HG02852 (cell line): ENCODE data around the gene TEPSIN.

Experiments
- ATAC-seq: cut with Tn5 transposase; IDR thresholded peaks from one replicate; pipeline ENCODE4 v1.9.1; 2021; ENCODE audit warnings: mild to moderate bottlenecking, moderate library complexity; ENCODE audit not compliant: unreplicated experiment

TEPSIN gene

DNA sequence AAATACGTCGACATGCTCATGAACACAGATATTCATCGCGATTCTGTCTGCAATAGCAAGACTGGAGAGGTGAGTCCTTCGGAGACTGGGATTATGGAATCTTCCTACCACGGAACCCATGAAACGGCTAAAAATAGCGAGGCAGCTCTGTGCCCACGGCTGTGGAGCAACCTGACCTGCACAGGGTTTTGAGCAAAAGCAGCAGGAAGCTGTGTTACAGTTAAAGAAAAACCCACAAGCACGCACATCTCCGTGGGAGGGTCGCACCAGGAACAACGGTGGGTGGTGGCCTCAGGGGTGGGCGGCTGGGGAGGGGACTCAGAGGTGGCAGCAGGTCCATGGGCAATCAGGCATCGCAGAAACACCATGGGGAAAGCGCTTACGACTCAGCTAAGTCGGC, 31.4 kb upstream of the TEPSIN start:
- no peak for ATAC-seq

- ATAC-seq, result no peak
Observed at GRCh38 chr17:81267390-81268067, 28.7 kb upstream of the TEPSIN start.

DNA sequence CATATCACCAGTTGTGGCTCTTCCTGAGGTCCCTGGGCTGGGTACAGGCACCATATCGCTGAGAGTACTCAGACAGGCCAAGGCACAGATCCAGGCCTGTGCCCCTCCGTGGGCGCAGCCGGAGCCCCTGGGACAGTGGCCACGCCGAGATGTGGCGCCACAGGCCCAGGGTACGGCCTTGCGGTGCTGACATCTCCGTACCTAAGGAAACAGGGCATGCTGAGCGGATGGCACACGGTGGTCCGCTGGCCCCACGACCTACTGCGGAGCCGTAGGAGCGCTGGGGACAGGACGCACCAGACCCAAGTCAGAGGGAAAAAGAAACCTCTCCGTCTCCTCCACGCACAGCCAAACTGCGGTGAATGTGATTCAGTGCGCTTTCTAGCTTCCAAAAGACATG, 26.7 kb upstream of the TEPSIN start:
- no peak for ATAC-seq

- ATAC-seq, result no peak
Observed at GRCh38 chr17:81264640-81265039, 25.8 kb upstream of the TEPSIN start.

DNA sequence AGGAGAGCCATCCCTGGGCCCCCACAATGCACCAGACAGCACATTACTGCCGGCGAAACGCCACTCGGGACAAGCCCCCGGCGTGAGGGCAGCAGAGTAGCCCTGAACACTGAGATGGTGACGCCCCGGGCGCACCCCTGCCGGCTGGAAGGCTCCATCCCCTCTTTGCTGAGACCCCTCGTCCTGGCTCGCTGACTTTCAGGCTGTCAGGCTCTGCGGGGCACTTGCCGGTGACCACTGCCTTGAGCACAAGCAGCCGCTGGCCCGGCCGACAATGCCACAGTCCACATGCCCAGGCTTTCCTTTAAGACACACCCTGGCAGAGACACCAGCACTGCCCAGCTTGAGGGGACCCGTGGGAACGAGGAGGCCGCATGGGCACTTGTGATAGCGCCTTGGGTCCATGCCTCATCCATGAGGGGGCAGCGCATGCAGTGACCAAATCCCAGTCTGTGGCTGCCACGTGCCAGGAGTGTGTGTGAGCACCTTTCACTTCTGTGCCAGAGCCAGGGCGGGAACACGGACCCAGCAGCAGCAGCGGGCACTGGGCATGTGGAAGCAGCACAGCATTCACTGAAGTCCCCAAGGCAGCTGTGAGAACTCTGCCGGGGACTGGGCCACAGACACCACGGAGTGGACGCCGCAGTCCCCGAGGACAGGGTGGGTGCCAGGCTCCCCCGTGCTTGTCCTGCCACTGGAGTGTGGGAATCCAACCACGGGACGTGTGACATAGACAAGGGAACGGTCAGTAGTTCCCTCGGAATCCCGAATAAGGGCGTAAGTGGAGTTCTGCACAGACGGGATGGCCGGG, 24.7 kb upstream of the TEPSIN start:
- no peak for ATAC-seq

DNA sequence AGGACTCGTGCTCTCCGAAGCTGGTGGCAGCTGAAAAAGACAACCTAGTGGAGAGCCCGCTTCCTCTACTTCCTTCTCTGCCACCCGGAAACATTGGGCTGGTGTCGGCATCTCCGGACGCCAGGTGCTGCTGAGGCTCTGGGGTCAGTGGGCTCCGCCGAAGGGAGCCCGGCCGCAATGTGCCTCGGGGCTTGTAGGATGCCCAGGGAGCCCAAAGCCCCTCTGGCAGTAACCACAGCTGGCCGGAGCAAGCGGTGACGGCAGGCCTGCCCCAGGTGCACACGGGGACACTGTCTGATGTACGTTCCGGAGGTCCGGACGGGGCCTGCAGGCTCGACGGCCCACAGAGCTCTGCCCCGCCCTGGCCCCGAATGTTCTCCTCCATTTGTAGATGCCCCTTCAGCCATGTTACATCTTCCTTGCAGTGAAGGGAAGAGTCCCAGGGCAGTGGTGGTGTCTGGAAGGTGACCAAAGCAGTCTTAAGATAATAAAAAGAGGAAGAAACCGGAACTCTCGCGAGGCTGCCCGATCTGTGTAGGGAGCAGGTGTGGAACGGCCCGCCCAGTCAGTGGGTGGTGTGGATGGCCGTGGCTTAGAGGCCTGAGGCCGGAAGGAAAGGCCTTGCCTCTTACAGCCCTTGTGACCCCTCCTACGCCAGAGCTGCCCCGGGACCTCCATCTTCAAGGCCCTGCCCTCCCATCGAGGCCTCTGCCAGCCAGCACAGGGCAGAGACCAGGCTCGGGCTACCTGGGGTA, 22.9 kb upstream of the TEPSIN start:
- ATAC-seq, result no peak

- ATAC-seq, result no peak
Observed at GRCh38 chr17:81261096-81261495, 22.2 kb upstream of the TEPSIN start.

DNA sequence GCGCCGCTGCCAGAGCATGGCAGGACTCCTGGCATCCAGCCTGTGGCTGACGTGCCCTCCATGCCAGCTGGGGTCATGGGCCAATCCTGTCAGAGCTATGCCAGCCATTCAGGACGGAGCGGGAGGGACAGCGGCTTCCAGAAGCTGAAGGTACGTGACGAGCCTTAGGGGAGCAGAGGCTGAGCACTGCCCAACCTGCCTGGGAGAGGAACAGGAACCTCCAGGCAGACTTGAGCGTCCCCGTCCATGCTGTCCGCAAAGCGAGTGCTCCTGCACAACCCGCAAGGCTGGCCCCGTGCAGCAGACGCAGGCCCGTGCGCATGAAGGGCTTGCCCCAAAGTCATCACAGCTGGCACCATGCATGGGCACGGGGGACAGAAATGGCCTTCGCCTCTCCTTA, 21.8 kb upstream of the TEPSIN start:
- no peak for ATAC-seq

DNA sequence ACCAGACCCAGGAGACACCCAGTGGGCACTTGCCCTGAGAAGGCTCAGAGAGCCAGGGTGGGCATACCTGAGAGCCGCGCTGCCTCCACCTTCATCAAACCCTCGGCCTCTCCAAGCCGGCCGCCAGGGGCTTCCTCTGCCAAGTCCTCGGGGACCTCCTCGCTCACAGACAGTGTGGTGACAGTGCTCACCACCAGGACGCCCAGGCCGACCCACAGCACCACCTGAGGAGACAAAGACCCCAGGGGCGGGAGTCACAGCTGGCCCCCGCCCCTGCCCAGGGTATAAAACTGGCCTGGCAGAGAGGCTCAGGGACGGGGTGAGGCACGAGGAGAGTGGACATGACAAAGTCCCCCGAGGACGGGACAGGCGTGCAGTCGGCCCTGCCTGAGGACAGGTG, 21.3 kb upstream of the TEPSIN start:
- no peak for ATAC-seq

- no peak for ATAC-seq
Observed at GRCh38 chr17:81259058-81259605, 20.3 kb upstream of the TEPSIN start.

- no peak for ATAC-seq
Observed at GRCh38 chr17:81258292-81258691, 19.4 kb upstream of the TEPSIN start.

DNA sequence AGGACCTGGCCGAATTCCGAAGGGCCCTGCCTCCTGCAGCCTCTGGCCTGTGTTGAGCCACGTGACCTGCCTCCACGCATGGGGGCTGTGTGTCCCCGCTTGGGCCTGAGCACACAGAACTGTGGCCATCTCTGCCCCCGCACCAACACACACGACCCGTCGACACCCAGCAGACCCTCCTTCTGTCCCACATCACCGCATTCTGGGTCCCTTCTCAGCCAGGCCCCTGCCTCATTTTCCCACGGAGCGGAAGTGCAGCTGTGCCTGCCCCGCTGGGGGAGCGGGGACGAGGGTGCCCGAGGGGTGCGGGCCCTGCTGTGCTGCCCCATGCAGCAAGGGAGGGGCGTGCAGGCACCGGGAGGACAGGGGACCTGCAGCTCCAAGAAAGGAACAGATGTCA, 18.7 kb upstream of the TEPSIN start:
- no peak for ATAC-seq

GRCh38 chr17:81256616-81257015, 17.8 kb upstream of the TEPSIN start:
- ATAC-seq, result no peak

DNA sequence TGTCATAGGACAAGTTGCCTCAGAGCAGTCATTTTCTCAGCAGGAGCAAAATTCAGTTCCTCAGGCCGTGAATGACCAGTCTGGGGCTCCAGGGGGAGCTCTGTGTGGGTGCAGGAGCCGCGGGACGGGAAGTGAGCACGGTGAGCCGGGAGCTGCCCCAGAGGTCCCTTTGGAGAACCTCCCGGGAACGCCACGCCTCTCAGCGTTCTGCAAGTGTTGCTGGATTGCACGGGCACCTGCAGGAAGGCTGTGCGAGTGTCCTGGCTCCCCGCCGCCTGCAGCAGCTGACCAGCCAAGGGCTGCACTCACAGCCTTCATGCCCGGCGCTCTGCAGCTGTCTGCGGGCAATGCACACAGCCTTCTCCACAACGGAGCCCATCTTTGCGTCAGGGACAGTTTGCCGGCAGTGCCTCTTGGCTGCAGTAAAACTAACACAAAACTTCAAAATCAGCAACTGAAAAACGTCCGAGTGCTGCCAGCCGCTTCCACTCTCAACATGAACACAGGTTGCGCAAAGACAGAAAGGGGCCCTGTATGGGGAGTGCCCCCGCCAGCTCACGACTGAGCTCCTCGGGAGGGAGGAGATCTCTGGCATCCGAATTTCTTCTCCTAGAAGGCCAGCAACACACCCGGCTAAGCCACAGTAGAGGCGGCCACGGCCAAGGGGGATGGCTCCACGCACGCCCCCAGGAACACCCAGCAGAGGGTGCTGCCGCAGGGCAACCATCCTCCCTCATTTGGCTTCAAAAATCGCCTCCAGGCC, 16.3 kb upstream of the TEPSIN start:
- ATAC-seq, result no peak

DNA sequence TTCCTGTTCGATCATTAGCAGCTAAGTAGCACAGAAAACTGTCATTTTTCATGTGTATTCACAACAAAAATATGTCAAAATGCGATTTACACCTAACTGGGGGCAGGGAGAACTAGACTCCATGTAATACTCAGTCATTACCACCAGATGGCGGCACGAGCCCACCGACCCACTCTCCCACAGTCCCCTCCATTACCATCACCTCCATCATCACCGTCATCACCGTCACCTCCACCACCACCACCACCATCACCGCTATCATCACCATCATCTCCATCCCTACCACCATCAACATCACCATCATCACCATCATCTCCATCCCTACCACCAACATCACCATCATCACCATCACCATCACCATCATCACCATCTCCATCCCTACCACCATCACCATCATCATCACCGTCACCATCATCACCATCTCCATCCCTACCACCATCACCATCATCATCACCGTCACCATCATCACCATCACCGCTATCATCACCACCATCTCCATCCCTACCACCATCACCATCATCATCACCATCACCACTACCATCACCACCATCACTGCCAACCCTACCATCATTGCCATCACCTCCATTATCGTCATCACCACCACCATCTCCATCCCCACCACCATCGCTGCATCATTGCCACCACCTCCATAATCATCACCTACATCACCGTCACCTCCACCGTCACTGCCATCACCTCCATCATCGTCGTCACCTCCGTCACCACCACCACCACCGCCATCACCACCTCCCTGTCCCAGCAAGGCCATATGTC, 14.7 kb upstream of the TEPSIN start:
- ATAC-seq, result no peak

GRCh38 chr17:81252987-81253329, 14.1 kb upstream of the TEPSIN start:
- ATAC-seq, result no peak

DNA sequence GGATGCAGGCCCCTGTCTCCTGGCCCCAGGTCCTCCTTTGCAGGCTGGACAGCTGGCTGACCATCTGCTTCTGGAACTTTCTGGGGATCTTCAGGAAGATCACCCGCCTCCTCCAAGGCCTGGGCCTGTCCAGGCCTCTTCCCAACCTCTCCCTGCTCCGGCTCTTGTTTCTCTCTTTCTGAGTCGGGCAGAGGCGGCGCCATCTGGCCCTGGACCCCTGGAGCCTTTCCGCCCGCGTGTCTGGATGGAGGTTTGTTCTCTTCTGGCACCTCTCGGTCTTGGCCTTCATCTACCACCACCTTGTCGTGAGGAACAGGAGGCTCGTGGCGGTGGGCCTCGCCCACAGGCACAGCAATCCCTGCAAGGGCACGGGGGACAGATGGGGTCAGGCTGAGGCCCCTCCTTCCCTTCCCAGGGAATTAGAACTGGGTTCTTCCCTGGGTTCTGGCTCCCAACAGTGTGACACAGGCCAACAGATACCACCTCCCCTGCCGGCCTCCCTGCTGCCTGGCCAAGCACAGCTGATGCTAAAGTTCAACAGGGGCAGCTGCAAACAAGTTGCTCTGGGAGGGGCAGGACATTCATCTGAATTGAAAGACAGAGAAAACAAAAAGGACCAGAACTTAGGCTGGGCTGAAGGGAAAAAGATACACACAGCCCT, 13.6 kb upstream of the TEPSIN start:
- ATAC-seq, result no peak

DNA sequence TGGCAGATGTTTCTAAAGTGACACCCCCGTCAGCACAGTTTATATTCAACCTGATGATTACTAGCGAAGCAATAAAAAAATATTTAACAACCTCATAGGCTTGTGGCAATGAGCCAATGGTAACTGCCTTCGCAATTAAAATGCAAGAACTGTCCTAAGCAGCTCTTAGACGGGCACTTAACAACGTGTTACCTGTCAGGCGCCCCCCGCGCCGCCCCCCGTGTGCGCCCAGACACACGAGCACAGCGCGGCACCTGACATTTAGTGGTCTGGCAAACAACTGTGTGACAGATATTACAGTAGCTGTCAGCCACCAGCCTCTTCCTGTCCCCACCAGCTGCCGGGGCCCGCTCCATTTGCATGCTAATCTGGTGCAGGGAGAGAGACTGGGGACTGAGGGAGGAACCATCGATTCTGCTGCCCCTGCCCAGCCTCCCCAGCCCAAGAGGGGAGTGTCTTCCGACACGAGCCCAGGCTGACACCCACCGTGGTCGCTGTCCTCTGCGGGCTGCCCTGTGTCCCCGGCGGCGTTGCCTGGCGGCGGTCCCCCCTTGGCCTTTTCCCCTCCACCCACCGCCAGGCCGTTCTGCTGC, 12.9 kb upstream of the TEPSIN start:
- no peak for ATAC-seq

GRCh38 chr17:81251094-81251708, 12.3 kb upstream of the TEPSIN start:
- no peak for ATAC-seq
